ENCODE data around the gene SIGLEC10. TPM values are rescaled to one million over a fixed set of nuclear protein-coding genes. Genes with fewer than 3 reads are reported as not detected.
A peak's percentile ranks its signal among the peaks of the same experiment; 100 is the strongest.
"Not testable (repeated sequence)": the region's sequence is repeated elsewhere in the genome, so short reads cannot be mapped to it uniquely, and the experiment has no call there.

Gene SIGLEC10
- total and polyA plus RNA-seq, 7 donors = 0.83 to 14.4 (median 2.5) TPM

DNA sequence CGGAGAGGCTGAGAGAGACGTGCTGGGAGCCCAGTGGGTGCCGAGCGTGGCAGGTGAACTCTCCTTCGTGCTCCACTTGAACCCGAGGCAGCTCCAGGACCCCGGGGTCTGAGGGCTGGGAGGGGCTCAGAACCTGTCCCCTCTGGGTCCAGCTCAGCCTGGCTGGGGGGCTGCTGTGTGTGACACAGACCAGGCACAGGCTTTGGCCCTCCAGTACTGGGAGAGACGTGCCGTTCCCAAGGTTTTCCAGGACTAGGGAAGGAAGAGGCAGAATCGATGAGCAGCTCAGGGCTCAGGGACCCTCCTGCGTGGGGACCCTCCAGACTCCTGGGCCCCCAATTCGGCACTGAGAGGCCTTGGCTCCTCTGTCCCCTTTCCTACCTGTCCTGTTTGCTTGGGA, 2.3 kb downstream of the SIGLEC10 start:
- TF ChIP-seq, protein P1, sequence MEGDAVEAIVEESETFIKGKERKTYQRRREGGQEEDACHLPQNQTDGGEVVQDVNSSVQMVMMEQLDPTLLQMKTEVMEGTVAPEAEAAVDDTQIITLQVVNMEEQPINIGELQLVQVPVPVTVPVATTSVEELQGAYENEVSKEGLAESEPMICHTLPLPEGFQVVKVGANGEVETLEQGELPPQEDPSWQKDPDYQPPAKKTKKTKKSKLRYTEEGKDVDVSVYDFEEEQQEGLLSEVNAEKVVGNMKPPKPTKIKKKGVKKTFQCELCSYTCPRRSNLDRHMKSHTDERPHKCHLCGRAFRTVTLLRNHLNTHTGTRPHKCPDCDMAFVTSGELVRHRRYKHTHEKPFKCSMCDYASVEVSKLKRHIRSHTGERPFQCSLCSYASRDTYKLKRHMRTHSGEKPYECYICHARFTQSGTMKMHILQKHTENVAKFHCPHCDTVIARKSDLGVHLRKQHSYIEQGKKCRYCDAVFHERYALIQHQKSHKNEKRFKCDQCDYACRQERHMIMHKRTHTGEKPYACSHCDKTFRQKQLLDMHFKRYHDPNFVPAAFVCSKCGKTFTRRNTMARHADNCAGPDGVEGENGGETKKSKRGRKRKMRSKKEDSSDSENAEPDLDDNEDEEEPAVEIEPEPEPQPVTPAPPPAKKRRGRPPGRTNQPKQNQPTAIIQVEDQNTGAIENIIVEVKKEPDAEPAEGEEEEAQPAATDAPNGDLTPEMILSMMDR (IDR thresholded peaks at IDR 0.05) = no peak
- no peak for TF ChIP-seq POLR2A (IDR thresholded peaks at IDR 0.05)
- no peak for TF ChIP-seq POLR2AphosphoS5 (IDR thresholded peaks at IDR 0.05)
- TF ChIP-seq EP300 (IDR thresholded peaks at IDR 0.05) = no peak

DNA sequence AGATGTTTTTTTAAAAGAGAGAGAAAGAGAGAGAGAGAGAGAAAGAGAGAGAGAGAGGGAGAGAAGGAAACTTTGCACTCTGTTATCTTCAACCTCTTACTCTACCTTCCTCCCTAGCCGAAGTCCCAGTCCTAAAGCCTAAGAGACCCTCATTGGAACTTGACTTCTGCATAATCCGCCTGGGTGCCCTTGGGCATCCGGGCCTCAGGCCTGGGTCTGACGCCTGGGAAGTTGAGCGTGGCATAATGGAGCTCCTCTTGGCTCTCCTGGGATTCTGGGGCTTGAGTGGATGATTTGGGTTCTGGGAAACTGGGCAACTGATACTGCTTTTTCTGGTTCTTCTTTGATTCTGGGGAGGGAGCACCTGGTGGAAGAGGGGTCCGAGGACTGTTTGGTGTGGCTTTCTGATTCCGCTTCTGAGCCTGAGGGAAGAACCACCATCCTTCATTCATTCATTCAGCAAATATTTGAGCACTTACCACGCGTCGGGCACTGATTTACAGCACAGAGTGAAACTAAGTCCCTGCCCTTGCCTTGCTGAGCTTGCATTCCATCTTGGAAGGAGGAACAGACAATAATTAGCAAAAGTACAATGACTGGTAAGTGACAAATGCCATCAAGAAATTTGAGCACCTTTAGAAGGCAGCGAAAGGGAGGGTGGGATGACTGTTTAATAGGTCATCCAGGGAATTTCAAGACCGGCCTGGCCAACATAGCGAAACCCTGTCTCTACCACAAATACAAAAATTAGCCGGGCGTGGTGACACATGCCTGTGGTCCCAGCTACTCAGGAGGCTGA, 6.3 kb downstream of the SIGLEC10 start:
- Histone ChIP-seq H3K27me3 (peaks cover 0 to 10% (median 0%) of the 10 kb centered on the region in 3 donors), H3K9me3 (no peaks in the 10 kb centered on the region), H3K4me3 (no peak overlapping the region), H3K36me3 (no peaks in the 10 kb centered on the region), H3K27ac (no peak overlapping the region), H3K4me1 (no peaks in the 10 kb centered on the region)
- no peak for DNase-seq
- 90 to 91% methylated on average over 15 of the region's 15 CpGs for WGBS, 2 donors
- TF ChIP-seq, protein P1 (IDR thresholded peaks at IDR 0.05) = no peak
- intact Hi-C loops (cut with DNase I) = no loop called here

More for the DNA sequence above, 2.3 kb downstream of the SIGLEC10 start:
- H3K4me3 ChIP-seq = no peak overlapping the region
- H3K36me3 ChIP-seq = no peaks in the 10 kb centered on the region
- WGBS, 2 donors = 84 to 89% methylated on average over 12 of the region's 12 CpGs
- no peak for DNase-seq
- peaks cover 0 to 23% (median 0%) of the 10 kb centered on the region in 3 donors for H3K27me3 ChIP-seq
- H3K4me1 ChIP-seq = no peaks in the 10 kb centered on the region
- H3K27ac ChIP-seq = no peak overlapping the region
- intact Hi-C loops (cut with DNase I) = no loop called here
- H3K9me3 ChIP-seq = no peaks in the 10 kb centered on the region

DNA sequence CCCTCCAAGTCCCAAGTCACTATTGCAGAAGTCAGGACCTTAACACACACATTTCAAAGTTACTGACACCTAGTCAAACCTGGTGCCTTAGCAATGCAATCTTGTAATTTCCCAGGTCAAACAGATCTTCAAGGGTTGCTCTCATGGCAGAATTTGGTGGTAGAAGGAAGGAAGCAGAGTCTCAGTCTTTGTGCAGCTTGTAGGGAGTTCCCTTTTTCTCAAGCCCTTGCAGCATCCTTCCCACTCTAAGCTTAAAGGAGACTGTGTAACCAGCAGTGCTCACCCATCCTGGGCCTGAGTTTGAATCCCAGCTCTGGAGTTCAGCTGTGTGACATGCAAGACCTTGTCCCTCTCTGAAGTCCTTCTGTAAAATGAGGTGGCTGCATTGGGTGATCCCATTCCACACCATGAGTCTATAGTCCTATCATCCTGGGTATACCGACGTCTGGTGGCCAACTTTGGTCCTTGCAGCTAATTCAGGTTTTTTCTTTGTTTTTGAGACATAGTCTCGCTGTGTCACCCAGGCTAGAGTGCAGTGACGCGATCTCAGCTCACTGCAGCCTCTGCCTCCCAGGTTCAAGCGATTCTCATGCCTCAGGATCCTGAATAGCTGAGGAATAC, 9.8 kb downstream of the SIGLEC10 start:
- 18 to 44% methylated on average over 6 of the region's 6 CpGs for WGBS, 2 donors
- H3K27ac ChIP-seq = no peak overlapping the region
- intact Hi-C loops (cut with DNase I) = no loop called here
- H3K9me3 ChIP-seq = no peaks in the 10 kb centered on the region
- H3K36me3 ChIP-seq = no peaks in the 10 kb centered on the region
- peaks cover 0 to 3% (median 0%) of the 10 kb centered on the region in 3 donors for H3K27me3 ChIP-seq
- no peak for DNase-seq
- H3K4me3 ChIP-seq = no peak overlapping the region
- TF ChIP-seq, protein P1 (IDR thresholded peaks at IDR 0.05) = peak in 2 of 4 experiments; percentile 18 to 20
- TF ChIP-seq EP300 (IDR thresholded peaks at IDR 0.05) = no peak
- no peaks in the 10 kb centered on the region for H3K4me1 ChIP-seq

DNA sequence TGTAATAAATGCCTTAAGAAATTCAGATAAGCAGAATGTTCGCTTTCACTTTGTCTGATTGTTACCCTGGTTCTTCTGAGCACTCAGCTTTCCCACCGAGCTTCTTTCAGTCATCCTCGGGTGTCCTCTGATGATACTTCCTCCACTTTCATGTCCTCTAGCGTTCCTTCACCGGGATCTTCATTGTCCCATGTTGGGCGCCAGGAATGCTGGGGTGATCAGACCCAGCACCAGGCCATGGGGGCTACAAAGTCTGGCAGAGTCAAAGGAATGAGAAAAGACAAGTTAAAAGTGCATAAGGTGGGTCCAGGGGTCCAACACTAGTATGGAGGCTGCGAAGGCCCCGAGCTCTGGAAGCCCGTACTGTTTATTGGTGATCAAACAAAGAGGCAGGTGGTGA, 15.3 kb downstream of the SIGLEC10 start:
- peaks cover 0 to 15% (median 3%) of the 10 kb centered on the region in 4 donors for H3K9me3 ChIP-seq
- H3K27me3 ChIP-seq = peaks cover 0 to 3% (median 0%) of the 10 kb centered on the region in 3 donors
- WGBS, 2 donors = 95 to 96% methylated on average over 9 of the region's 9 CpGs
- H3K36me3 ChIP-seq = no peaks in the 10 kb centered on the region
- intact Hi-C loops (cut with DNase I) = no loop called here
- no peak for TF ChIP-seq POLR2A (IDR thresholded peaks at IDR 0.05)
- TF ChIP-seq, protein P1 (IDR thresholded peaks at IDR 0.05) = no peak
- no peak for TF ChIP-seq EP300 (IDR thresholded peaks at IDR 0.05)
- TF ChIP-seq POLR2AphosphoS5 (IDR thresholded peaks at IDR 0.05) = no peak
- H3K4me3 ChIP-seq = no peak overlapping the region
- H3K4me1 ChIP-seq = no peaks in the 10 kb centered on the region
- no peak for DNase-seq
- no peak overlapping the region for H3K27ac ChIP-seq

DNA sequence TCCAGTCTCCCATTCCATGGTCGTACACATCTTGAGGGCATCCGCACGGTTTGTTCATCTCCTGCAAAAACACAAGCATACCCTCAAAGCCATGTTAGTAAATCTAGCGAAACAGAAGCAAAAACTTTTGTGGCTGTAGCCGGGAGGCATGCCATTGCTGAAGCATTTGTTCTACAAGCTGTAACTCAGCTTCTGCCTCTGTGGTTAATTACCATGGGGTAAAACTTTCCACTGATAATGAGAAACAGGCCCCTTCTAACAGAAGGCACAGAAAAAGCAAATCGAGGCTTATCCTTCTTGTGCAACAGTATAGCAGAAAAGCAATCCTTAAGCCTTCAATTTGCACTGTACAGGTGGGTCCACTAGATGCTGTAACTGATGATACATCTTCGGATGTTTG, 17.5 kb downstream of the SIGLEC10 start:
- intact Hi-C loops (cut with DNase I); H3K4me1 ChIP-seq; H3K4me3 ChIP-seq; H3K27me3 ChIP-seq; H3K36me3 ChIP-seq; DNase-seq; H3K27ac ChIP-seq: not testable (repeated sequence)
- peaks cover 0 to 15% (median 3%) of the 10 kb centered on the region in 4 donors for H3K9me3 ChIP-seq
- WGBS, 2 donors = 84 to 90% methylated on average over 7 of the region's 7 CpGs

Data from sigmoid colon (tissue), 7 donors.